HUES6 (cell line): ENCODE measurements around the gene NFATC1.

Experiments used
- H3K27ac ChIP-seq: 2 replicates; pipeline ENCODE4 v1.7.0; 2013; ENCODE audit warnings: low read depth, mild to moderate bottlenecking, low read length, inconsistent platforms
- H3K27me3 ChIP-seq: 2 replicates; pipeline ENCODE4 v1.6.1; 2013; ENCODE audit warnings: low read length; ENCODE audit not compliant: control insufficient read depth, insufficient read depth
- H3K36me3 ChIP-seq: 2 replicates; pipeline ENCODE4 v1.6.1; 2013; ENCODE audit warnings: low read length; ENCODE audit not compliant: control insufficient read depth, insufficient read depth
- H3K4me1 ChIP-seq: 2 replicates; pipeline ENCODE4 v1.6.1; 2013; ENCODE audit warnings: low read length; ENCODE audit not compliant: control insufficient read depth, insufficient read depth
- H3K4me3 ChIP-seq: 2 replicates; pipeline ENCODE4 v1.5.1; 2013; ENCODE audit warnings: low read depth, low read length
- H3K9ac ChIP-seq: one replicate; pipeline ENCODE4 v1.6.1; 2013; ENCODE audit warnings: mild to moderate bottlenecking, low read length
- H3K9me3 ChIP-seq: 2 replicates; pipeline ENCODE4 v1.6.1; 2013; ENCODE audit warnings: low read depth, low read length; ENCODE audit not compliant: control insufficient read depth, insufficient read depth

NFATC1 gene

DNA sequence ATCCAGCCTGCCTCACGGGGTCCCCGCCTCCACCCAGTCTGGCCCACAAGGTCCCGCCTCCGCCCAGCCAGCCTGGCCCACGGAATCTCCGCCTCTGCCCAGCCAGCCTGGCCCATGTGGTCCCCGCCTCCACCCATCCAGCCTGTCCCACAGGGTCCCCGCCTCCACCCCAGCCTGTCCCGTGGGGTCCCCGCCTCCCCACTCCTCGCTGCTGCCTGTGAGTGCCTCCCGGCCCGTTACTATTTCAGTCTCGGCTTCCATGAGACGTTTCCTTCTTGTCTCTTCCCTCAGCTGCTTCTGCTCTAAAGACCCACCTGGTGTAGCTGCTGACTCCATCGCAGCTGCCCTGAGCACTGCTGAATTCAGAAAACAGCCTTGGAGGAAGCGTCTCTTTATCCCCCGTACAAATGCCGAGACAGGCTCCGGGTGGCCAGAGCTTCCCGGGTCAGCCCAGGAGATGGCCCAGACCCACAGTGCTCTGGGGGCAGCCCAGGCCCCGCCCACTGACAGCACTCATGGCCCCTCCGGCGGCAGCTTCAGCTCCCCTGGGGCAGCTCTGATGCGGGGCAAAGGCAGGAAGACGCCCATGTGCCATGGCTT lies 69.8 kb downstream of the NFATC1 start:
- Histone ChIP-seq H3K27me3 (no peaks in the 10 kb centered on the region), H3K36me3 (peaks cover 18% of the 10 kb centered on the region), H3K27ac (no peak overlapping the region), H3K9ac (no peak overlapping the region), H3K9me3 (no peaks in the 10 kb centered on the region), H3K4me3 (no peak overlapping the region; the same call in 1 of the 2 replicates), H3K4me1 (peaks cover 24% of the 10 kb centered on the region)

DNA sequence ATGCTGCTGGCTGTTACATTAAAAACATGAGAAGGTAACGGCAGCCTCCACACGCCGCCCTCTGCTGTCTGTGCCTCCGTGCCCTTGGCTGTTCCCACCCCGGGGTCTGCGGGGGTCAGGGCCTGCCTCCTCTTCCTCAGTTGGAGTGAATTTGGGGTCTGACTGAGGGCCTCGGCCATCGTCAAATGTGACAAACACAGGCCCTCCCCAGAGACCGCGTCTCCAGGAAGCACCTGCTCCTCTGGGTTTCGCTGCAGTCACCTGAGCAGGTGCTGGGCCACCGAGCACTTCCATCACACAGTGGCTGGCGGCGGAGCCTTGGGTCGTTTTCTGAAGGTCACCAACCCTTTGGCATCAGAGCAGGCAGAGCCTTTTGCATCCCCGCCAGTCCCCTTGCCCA lies 70.9 kb downstream of the NFATC1 start:
- Histone ChIP-seq H3K4me1 (peaks cover 22% of the 10 kb centered on the region; the same call in 1 of the 2 replicates), H3K4me3 (no peak overlapping the region), H3K9ac (no peak overlapping the region), H3K27ac (no peak overlapping the region), H3K27me3 (no peaks in the 10 kb centered on the region), H3K36me3 (peaks cover 18% of the 10 kb centered on the region), H3K9me3 (no peaks in the 10 kb centered on the region)

DNA sequence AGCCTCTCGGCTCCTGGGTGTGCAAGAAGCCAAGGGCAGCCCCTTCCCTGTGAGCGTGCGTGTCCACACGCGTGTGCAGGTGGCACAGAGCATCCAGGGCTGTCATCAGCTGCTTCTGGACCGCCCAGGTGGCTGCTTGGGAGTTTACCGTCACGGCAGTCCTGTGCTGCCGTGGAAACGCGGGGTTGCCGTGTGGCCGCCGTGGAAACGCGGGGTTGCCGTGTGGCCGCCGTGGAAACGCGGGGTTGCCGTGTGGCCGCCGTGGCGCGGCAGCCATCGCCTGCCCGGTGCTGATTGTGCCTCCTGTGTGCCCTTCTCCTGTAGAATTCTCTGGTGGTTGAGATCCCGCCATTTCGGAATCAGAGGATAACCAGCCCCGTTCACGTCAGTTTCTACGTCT lies 71.4 kb downstream of the NFATC1 start:
- peaks cover 22% of the 10 kb centered on the region; the same call in 1 of the 2 replicates for H3K4me1 ChIP-seq
- no peak overlapping the region for H3K9ac ChIP-seq

DNA sequence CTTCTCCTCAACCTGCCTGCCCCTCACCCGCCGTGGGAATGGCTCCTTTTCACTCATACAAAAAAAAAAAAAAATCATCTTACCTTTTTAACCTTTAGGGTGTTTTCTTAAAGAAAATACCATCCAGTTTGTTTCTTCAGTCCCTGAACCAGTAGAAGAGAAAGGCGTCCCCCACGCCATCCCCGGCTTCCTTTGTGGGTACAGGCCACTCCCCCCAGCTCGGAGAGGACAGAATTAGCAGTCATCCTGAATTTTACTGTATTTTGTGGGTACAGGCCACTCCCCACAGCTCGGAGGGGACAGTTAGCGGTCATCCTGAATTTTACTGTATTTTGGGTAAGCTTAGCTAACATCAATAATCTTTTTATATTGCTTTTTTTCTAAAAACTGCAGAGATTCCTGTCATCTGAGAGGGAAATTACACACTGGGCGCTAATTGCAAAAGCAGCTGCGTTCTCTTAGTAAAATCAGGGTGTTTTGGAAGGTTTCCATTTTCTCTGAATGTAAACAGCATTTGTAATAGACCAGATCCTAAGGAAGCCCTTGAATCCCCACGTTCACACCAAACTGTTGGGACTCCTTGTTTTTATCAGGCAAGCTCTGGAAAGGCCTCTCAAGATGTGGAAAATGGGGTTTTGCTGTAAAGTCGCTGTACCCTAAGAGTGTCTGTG lies 72.5 kb downstream of the NFATC1 start:
- H3K9me3 ChIP-seq = no peaks in the 10 kb centered on the region
- no peak overlapping the region for H3K4me3 ChIP-seq
- peaks cover 22% of the 10 kb centered on the region; the same call in 1 of the 2 replicates for H3K4me1 ChIP-seq
- no peaks in the 10 kb centered on the region for H3K27me3 ChIP-seq
- H3K36me3 ChIP-seq = peaks cover 13% of the 10 kb centered on the region
- H3K27ac ChIP-seq = no peak overlapping the region
- no peak overlapping the region for H3K9ac ChIP-seq

More for the DNA sequence above, 71.4 kb downstream of the NFATC1 start:
- Histone ChIP-seq H3K36me3 (peaks cover 18% of the 10 kb centered on the region), H3K9me3 (no peaks in the 10 kb centered on the region), H3K4me3 (no peak overlapping the region), H3K27me3 (no peaks in the 10 kb centered on the region), H3K27ac (no peak overlapping the region)

DNA sequence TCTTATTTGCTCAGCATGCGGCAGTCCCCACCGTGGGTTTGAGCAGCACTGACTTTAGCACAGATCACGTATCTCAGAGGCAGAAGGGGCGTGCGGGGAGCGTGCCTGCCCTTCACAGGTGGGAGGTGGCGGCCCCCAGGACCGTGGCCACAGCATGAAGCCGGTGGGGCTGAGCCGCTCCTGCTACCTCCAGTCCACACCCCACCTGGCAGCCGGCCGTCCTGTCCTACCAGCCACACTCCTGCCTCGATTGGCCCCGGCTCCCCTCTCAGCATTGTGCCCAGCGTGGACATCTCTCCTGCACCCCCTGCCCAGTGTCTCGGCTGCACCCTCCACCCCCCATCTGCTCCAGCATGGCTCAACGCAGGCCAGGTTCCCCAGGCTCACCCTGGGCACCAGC lies 73.6 kb downstream of the NFATC1 start:
- no peaks in the 10 kb centered on the region for H3K9me3 ChIP-seq
- peaks cover 13% of the 10 kb centered on the region for H3K36me3 ChIP-seq

DNA sequence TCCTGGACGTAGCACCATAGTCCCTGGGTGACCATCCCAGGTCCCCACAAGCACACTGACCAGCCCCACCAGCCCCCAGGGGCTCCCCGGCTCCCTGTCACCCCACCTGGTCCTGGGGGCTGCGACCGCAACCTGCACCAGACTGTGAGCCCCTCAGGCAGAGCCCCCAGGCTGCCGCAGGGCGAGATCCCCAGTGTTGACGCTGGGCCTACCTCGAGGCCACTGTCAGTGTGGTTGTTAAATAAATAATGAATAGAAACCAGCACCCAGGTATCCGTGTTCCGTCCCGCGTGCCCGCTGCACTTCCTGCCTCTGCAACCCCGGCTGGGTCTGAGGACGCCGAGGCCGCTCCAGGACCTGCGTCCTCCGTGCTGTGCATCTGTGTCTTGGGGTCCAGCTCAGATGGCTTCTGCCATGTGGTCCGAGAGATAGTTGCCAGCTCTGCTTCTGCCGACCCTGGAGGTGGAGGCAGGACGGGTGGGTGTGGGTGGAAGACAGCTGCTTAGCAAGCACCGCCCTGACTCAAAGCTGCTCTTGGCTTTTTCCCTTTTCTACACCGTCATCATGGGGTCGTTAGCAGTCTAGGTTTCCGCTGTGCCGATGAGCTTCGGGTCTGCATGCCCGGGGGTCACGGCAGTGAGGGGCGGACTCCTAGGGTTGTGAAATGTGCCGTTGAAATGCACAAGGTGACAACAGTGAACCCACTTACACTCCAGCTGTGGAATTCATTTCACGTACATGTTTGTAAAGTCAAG lies 74.2 kb downstream of the NFATC1 start:
- Histone ChIP-seq H3K27me3 (no peaks in the 10 kb centered on the region), H3K9ac (no peak overlapping the region), H3K9me3 (0 out of 2 replicates have a peak, but pooled peaks cover 3% of the 10 kb centered on the region), H3K4me1 (peaks cover 21% of the 10 kb centered on the region; the same call in 1 of the 2 replicates), H3K4me3 (no peak overlapping the region), H3K36me3 (peaks cover 13% of the 10 kb centered on the region), H3K27ac (no peak overlapping the region)

More for the DNA sequence above, 73.6 kb downstream of the NFATC1 start:
- Histone ChIP-seq H3K9ac (no peak overlapping the region), H3K27me3 (no peaks in the 10 kb centered on the region), H3K4me3 (no peak overlapping the region), H3K27ac (no peak overlapping the region), H3K4me1 (peaks cover 22% of the 10 kb centered on the region; the same call in 1 of the 2 replicates)

DNA sequence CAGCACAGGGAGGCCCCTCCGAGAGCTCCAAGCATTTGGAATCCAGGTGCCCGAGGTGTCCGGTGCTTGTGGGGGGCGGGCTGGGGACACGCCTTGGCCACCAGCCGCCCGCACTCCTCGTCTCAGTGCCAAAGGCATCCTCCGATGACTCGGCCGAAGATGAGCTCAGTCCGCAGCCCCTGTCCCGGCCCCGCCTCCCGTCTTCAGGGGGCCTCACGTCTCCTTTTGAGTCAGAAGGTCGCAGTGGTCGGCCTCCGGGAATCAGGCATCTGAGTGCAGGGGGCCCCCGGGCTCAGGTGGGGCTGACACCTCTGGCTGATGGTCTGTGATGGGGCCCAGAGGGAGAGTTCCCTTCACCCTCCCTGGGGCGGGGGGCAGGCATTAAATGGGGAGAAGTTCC lies 74.8 kb downstream of the NFATC1 start:
- peaks cover 15% of the 10 kb centered on the region; the same call in 1 of the 2 replicates for H3K4me1 ChIP-seq
- H3K27ac ChIP-seq = no peak overlapping the region
- peaks cover 3% of the 10 kb centered on the region; the same call in 1 of the 2 replicates for H3K9me3 ChIP-seq
- H3K4me3 ChIP-seq = no peak overlapping the region
- H3K27me3 ChIP-seq = no peaks in the 10 kb centered on the region
- H3K36me3 ChIP-seq = peaks cover 13% of the 10 kb centered on the region
- no peak overlapping the region for H3K9ac ChIP-seq

DNA sequence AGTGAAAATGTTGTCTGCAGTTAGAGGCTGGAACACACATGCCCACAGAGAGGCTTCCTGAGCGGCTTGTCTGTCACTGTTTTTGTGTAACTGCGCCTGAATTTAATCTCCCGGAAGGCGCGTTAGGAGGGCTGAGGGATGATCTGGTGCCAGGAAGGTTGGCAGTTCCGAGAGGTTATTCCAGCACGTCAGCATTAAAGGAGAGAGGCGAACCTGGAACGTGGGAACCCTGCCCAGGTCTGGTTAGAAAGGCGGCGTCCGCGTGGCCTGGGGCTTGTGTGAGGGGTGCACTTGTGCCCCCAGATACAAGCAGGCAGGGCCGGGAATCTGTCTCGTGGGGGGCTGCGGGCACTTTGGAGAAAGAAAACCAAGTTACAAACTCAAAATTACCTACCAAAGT lies 75.3 kb downstream of the NFATC1 start:
- Histone ChIP-seq H3K36me3 (peaks cover 13% of the 10 kb centered on the region), H3K27ac (no peak overlapping the region), H3K9ac (no peak overlapping the region)

DNA sequence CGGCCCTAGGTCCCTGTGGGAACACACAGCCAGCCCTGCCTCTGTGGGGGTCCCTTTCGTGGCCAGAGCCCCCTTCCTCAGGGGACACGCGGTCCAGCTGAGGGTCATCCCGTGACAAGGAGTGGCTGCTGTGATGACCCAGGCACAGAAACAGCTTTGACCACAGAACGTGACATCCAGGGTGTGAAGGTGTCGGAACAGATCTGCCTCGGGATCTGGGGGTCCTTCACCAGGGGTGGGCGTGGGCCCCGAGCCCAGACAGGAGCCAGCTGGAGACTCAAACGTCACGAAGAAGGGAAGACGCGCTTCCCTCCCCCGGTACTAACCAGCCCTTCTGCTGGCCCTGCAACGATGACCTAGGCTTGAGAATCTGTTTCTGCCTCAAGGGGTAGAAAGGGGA lies 75.9 kb downstream of the NFATC1 start:
- Histone ChIP-seq H3K27ac (no peak overlapping the region), H3K4me3 (no peak overlapping the region), H3K36me3 (peaks cover 13% of the 10 kb centered on the region), H3K9me3 (peaks cover 3% of the 10 kb centered on the region; the same call in 1 of the 2 replicates), H3K4me1 (peaks cover 12% of the 10 kb centered on the region; the same call in 1 of the 2 replicates), H3K9ac (no peak overlapping the region), H3K27me3 (no peaks in the 10 kb centered on the region)

More for the DNA sequence above, 75.3 kb downstream of the NFATC1 start:
- H3K4me1 ChIP-seq = peaks cover 12% of the 10 kb centered on the region; the same call in 1 of the 2 replicates
- peaks cover 3% of the 10 kb centered on the region; the same call in 1 of the 2 replicates for H3K9me3 ChIP-seq
- no peak overlapping the region for H3K4me3 ChIP-seq
- no peaks in the 10 kb centered on the region for H3K27me3 ChIP-seq

DNA sequence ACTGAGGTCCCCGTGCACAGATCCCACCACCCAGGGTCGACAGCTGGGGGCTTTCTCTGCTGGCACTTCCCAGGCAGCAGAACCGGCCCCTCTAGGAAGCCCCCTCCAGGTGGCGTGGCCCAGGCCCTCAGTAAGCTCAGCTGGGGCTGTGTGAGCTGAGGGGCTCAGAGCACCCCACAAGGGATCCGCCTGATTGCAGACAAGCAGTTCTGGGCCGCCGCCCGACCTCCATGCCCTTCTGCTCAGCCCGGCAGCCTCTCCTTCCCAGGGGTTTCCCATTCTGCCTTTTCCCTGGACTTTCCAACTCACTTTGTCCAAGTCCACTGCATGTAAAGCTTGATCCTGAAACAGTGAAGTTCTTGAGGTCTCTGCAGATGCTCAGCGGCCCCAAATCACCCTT lies 76.4 kb downstream of the NFATC1 start:
- Histone ChIP-seq H3K9ac (no peak overlapping the region), H3K36me3 (peaks cover 13% of the 10 kb centered on the region), H3K27me3 (no peaks in the 10 kb centered on the region), H3K4me3 (no peak overlapping the region), H3K9me3 (peaks cover 3% of the 10 kb centered on the region; the same call in 1 of the 2 replicates), H3K4me1 (peaks cover 12% of the 10 kb centered on the region; the same call in 1 of the 2 replicates), H3K27ac (no peak overlapping the region)
